CD4-positive, alpha-beta T cell treated with Interferon gamma for 1 hour (primary cell): ENCODE data around the gene NCBP2L.
"Not testable (repeated sequence)": the region's sequence is repeated elsewhere in the genome, so short reads cannot be mapped to it uniquely, and the experiment has no call there.

Experiments
- DNase-seq: peaks from one replicate; pipeline ENCODE4 v3.0.0-alpha.2; 2020

The NCBP2L gene

GRCh38 chrX:107753187-107753586 is 24.3 kb upstream of the NCBP2L start:
- DNase-seq: no peak

- DNase-seq: no peak
Measured at GRCh38 chrX:107755721-107756120, 21.8 kb upstream of the NCBP2L start.

- DNase-seq: no peak
Measured at GRCh38 chrX:107758231-107758766, 19.2 kb upstream of the NCBP2L start.

GRCh38 chrX:107760304-107761077 is 17.0 kb upstream of the NCBP2L start:
- DNase-seq: no peak

- no peak for DNase-seq
Measured at GRCh38 chrX:107763647-107764046, 13.9 kb upstream of the NCBP2L start.

- no peak for DNase-seq
Measured at GRCh38 chrX:107764845-107765608, 12.5 kb upstream of the NCBP2L start.

GRCh38 chrX:107766470-107767150 is 10.9 kb upstream of the NCBP2L start:
- no peak for DNase-seq

GRCh38 chrX:107768051-107768450 is 9.5 kb upstream of the NCBP2L start:
- DNase-seq: no peak

- DNase-seq: no peak
Measured at GRCh38 chrX:107769581-107770317, 7.8 kb upstream of the NCBP2L start.

- no peak for DNase-seq
Measured at GRCh38 chrX:107773206-107773605, 4.3 kb upstream of the NCBP2L start.

GRCh38 chrX:107773906-107774435 is 3.6 kb upstream of the NCBP2L start:
- no peak for DNase-seq

- DNase-seq: no peak
Measured at GRCh38 chrX:107775000-107775733, 2.4 kb upstream of the NCBP2L start.

- DNase-seq: peak; percentile 60
Measured at GRCh38 chrX:107775734-107776511, 1.6 kb upstream of the NCBP2L start, which contains the start of gene TSC22D3. TSS of gene TSC22D3 (minus strand) at chrX:107775787. CDS start at chrX:107775419, 368 bp downstream.

- DNase-seq: peak; percentile 78
Measured at GRCh38 chrX:107776649-107777535, 641 bp upstream of the NCBP2L start.

- no peak for DNase-seq
Measured at GRCh38 chrX:107780525-107780924, 3.0 kb downstream of the NCBP2L start.

GRCh38 chrX:107787827-107788226 is 10.3 kb downstream of the NCBP2L start:
- no peak for DNase-seq

GRCh38 chrX:107804427-107804826 is 26.9 kb downstream of the NCBP2L start:
- DNase-seq: no peak

GRCh38 chrX:107805179-107805578 is 27.6 kb downstream of the NCBP2L start:
- no peak for DNase-seq

- DNase-seq: not testable (repeated sequence)
Measured at GRCh38 chrX:107810053-107810452, 32.5 kb downstream of the NCBP2L start.
